K562 (cell line): ENCODE measurements around the gene LMLN. TPM values are rescaled to one million over a fixed set of nuclear protein-coding genes. Genes with fewer than 3 reads are reported as not detected.

Experiments used
- CHD7 ChIP-seq: fragments of 200-600 bp; sonication (generic); IDR thresholded peaks from one replicate; pipeline ENCODE4 v1.6.1; 2012; ENCODE audit warnings: mild to moderate bottlenecking, low read depth, low read length, inconsistent platforms
- polyA plus RNA-seq, 8 experiments: library from polyadenylated mRNA; depleted of rRNA in 4 of 8; stranded (reverse) in 5 of 8; unstranded in 3 of 8; fragments of >200 nt; fragmentation: Nextera tagmentation in 2 of 8; fragmentation: Illumina TruSeq in 1 of 8; extraction: Ambion mirVana in 2 of 8; extraction: Trizol in 1 of 8; gene quantifications; 2 replicates each; pipeline versions ENCODE4 v1.2.1 to v1.2.3, GENCODE V29; 2011 to 2014; ENCODE audit warnings: inconsistent platforms in 1 of 8, missing spikeins in 1 of 8
- total RNA-seq, 7 experiments: library from RNA; depleted of rRNA in 6 of 7; stranded (reverse); fragments of >200 nt in 6 of 7; fragmentation: Illumina TruSeq in 2 of 7; extraction: Trizol in 2 of 7; gene quantifications; 2 replicates each; pipeline versions ENCODE4 v1.2.1 to v1.2.3, GENCODE V29; 2011 to 2021; ENCODE audit warnings: low replicate concordance in 1 of 7

Gene LMLN
- total and polyA plus RNA-seq, 9 of the 15 experiments (the other 6 are each of a cell fraction or from before 2014, with no cell fraction given) = 2.2 to 15.9 (median 6.9) TPM

- peak; percentile 38 for TF ChIP-seq CHD7
Measured at GRCh38 chr3:197963019-197963637, 3.1 kb downstream of the LMLN start (continued).
